Colonic mucosa (tissue), 4 donors: ENCODE measurements around the gene TMEM144. TPM values are rescaled to one million over a fixed set of nuclear protein-coding genes. Genes with fewer than 3 reads are reported as not detected.

Experiments
- DNase-seq: peaks from one replicate; pipeline ENCODE4 v3.0.0-alpha.2; 2020
- H3K27ac ChIP-seq: fragments of 200-600 bp; one replicate; pipeline ENCODE4 v1.8.0; 2021
- H3K27me3 ChIP-seq: fragments of 200-600 bp; one replicate; pipeline ENCODE4 v1.8.0; 2021
- H3K36me3 ChIP-seq: fragments of 200-600 bp; one replicate; pipeline ENCODE4 v1.8.0; 2021
- H3K4me1 ChIP-seq: fragments of 200-600 bp; one replicate; pipeline ENCODE4 v1.8.0; 2021; ENCODE audit warnings: mild to moderate bottlenecking
- H3K4me3 ChIP-seq: fragments of 200-600 bp; one replicate; pipeline ENCODE4 v1.8.0; 2021
- H3K9ac ChIP-seq, 2 donors: one replicate each; pipeline ENCODE4 v1.7.0; 2013; ENCODE audit warnings: control low read depth in 2 of 2, low read depth in 2 of 2, low read length in 2 of 2
- H3K9me3 ChIP-seq: fragments of 200-600 bp; one replicate; pipeline ENCODE4 v1.8.0; 2021
- CTCF ChIP-seq: fragments of 200-600 bp; IDR thresholded peaks from one replicate; pipeline ENCODE4 v1.8.0; 2022; ENCODE audit warnings: antibody characterized with exemption, mild to moderate bottlenecking
- intact Hi-C: fragments of 100-400 bp; cut with DNase I; formaldehyde crosslinking; loops from one replicate; pipeline ENCODE4 v1.14.1; 2022
- total RNA-seq, 2 donors: library from RNA; stranded (reverse); fragmentation: NEBNext Ultra II Directional in 1 of 2; extraction: Animal tissue kit (Norgen Biotek cat#: 25700) in 1 of 2; gene quantifications; one replicate each; pipeline ENCODE4 v1.2.1, GENCODE V29; 2021
- donor health status: healthy.
- donor health status: DM: no; HTN: no; CAD: no.
- donor health status: DM: no; HTN: no; CAD: no.

Gene TMEM144
- total RNA-seq, 2 donors from 2014 or later: 18.3 to 28.6 TPM

DNA sequence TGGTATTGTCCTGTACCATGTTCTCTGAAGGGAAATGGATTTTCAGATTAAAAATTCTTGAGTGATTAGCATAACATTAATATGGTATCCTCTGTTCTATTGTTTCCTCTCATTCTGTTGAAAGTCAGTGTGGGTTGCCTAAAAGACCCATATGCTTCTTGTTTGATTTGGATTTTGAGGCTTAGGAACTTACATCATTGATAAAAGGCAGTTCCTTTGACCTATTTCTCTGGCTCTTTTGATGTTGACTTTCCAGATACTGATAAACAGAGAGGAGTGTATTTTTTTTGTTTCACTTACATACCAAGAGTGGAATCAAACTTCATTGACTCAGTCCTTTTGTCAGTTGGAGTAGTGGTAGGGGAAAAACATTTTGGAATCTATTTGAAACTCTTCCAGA, 32.8 kb downstream of the TMEM144 start:
- Histone ChIP-seq H3K9me3 (no peaks in the 10 kb centered on the region), H3K4me1 (no peaks in the 10 kb centered on the region), H3K9ac (no peak overlapping the region), H3K36me3 (no peaks in the 10 kb centered on the region), H3K27ac (no peak overlapping the region), H3K27me3 (no peaks in the 10 kb centered on the region), H3K4me3 (no peak overlapping the region)
- no peak for DNase-seq
- intact Hi-C loops: no loop called here
- TF ChIP-seq CTCF: no peak

DNA sequence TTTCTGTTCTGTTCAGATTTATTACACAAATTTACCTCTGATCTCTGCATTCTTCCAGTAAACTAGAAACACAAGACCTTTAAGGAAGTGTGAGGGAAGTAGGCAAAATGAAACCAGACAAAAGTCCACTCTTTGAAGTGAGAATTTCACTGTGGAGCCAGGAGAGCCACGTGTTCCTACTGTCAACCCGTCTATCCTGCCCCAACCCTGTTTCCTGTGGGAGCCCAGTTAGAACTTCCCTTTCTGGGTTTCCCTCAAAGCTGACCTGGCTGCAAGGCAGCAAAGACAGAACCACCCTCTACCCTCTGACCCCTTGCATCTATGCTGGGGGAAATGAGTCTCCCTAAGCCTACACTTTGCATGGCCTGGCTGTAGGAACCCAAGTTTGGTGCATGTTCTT, 40.0 kb downstream of the TMEM144 start:
- no peaks in the 10 kb centered on the region for H3K9me3 ChIP-seq
- no peak for DNase-seq
- H3K27ac ChIP-seq: no peak overlapping the region
- H3K4me3 ChIP-seq: no peak overlapping the region
- H3K9ac ChIP-seq: no peak overlapping the region
- intact Hi-C loops: no loop called here
- no peaks in the 10 kb centered on the region for H3K4me1 ChIP-seq
- no peaks in the 10 kb centered on the region for H3K36me3 ChIP-seq
- H3K27me3 ChIP-seq: no peaks in the 10 kb centered on the region
- TF ChIP-seq CTCF: no peak

DNA sequence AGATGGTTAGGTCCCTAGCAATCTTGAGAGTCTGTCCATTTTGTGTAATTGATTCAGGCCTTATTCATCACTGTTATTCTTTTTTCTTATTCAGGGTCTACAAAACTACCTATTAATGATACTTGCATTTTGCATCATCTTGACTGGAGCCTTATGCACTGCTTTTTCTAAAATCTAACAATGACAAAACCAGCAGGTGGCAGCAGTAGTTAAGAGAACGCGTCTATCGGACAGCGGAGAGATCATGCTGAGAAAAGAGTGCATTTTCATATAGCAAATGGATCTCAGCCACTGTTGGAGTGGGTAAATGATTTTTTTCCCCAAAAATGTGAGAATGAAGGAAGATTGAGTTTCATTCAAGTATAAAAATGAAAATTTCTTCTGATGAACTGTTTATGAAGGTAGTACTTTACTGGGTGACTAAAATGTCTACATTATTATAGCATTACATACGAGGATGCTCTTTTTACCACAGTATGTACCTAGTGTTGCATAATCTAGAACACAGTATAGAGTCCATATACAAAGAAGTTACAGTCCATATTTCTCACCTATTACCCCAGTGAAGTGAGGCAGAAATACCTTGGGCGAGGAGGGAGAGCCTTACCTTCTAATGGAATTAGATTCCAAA, 43.2 kb downstream of the TMEM144 start:
- H3K27ac ChIP-seq: no peak overlapping the region
- intact Hi-C loops: no loop called here
- H3K9ac ChIP-seq: no peak overlapping the region
- TF ChIP-seq CTCF: peak; percentile 30
- H3K4me3 ChIP-seq: no peak overlapping the region
- H3K36me3 ChIP-seq: no peaks in the 10 kb centered on the region
- no peaks in the 10 kb centered on the region for H3K4me1 ChIP-seq
- no peaks in the 10 kb centered on the region for H3K9me3 ChIP-seq
- no peaks in the 10 kb centered on the region for H3K27me3 ChIP-seq
- peak; percentile 60 for DNase-seq

- no peak overlapping the region for H3K27ac ChIP-seq
- TF ChIP-seq CTCF: no peak
- no peak overlapping the region for H3K9ac ChIP-seq
- no peaks in the 10 kb centered on the region for H3K27me3 ChIP-seq
- no peak overlapping the region for H3K4me3 ChIP-seq
- DNase-seq: no peak
- intact Hi-C loops: no loop called here
- no peaks in the 10 kb centered on the region for H3K4me1 ChIP-seq
- no peaks in the 10 kb centered on the region for H3K36me3 ChIP-seq
- no peaks in the 10 kb centered on the region for H3K9me3 ChIP-seq
These were observed 44.0 kb downstream of the TMEM144 start for GRCh38 chr4:158254292-158254691.

GRCh38 chr4:158255727-158256324, 45.5 kb downstream of the TMEM144 start:
- peak; percentile 70 for TF ChIP-seq CTCF
- Histone ChIP-seq H3K27me3 (no peaks in the 10 kb centered on the region), H3K27ac (no peak overlapping the region), H3K4me3 (no peak overlapping the region), H3K36me3 (no peaks in the 10 kb centered on the region), H3K9me3 (no peaks in the 10 kb centered on the region), H3K9ac (no peak overlapping the region), H3K4me1 (no peaks in the 10 kb centered on the region)
- intact Hi-C loops: loop anchor here (2.0 to 5.0 kb wide), 2 partner anchors 63 to 264 kb away; no protein-coding TSS in a partner anchor
- no peak for DNase-seq
